GM19455 (cell line): ENCODE results near the gene STK32B.
"Not testable (repeated sequence)": the region's sequence is repeated elsewhere in the genome, so short reads cannot be mapped to it uniquely, and the experiment has no call there.

Experiments
- ATAC-seq: cut with Tn5 transposase; IDR thresholded peaks from one replicate; pipeline ENCODE4 v1.9.1; 2021; ENCODE audit not compliant: unreplicated experiment

STK32B gene

GRCh38 chr4:5200513-5200912 lies 149.2 kb downstream of the STK32B start:
- no peak for ATAC-seq

DNA sequence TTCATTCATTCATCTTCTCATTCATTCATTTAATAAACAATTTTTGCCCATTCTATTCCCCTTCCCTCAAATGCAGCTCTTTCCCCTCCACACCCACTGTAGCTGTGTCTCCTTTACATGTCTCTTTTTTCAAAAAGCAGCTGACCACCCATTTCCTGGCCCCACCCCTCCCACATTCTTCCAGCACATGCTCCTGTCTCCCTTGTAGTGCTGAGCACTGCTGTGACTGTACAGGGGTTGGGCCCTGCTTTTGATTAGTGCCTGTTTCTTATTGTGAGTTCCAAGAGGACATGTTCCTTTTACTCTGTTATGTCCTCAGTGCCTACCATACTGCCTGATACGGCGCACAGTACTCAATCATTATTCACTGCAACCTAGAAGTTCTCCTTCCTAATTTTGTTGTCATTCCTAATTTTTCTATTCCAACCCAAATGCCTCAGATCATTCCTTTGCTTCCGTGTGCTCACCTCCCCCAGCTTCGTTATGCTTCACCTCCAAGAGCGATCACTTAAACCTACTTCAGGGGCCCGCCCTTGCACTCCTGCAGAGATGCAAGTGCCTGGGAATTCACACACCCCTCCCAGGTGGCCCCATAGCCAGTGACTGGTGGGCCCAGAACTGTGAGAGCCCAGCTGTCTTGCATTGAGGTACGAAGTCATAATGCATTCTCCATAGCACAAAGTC lies 152.2 kb downstream of the STK32B start:
- no peak for ATAC-seq

- ATAC-seq, result no peak
Observed at GRCh38 chr4:5203993-5204310, 152.7 kb downstream of the STK32B start.

DNA sequence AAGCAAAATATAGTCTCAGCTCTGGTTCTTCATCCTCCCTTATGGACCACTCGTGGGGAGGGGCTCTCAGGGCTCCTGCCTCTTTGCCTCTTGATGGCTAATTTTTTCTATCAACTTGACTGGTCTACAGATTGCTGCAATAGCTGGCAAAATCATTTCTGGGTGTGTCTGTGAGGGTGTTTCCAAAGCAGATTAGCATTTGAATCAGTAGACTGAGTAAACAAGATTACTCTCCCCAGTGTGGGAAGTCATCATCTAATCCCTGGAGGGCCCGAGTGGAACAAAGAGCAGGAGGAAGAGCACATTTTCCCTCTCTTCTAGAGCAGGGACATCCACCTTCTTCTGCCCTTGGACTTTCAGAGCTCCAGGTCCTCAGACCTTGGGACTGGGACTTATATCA lies 153.5 kb downstream of the STK32B start:
- no peak for ATAC-seq

GRCh38 chr4:5206016-5206790 lies 154.9 kb downstream of the STK32B start:
- ATAC-seq, result no peak

DNA sequence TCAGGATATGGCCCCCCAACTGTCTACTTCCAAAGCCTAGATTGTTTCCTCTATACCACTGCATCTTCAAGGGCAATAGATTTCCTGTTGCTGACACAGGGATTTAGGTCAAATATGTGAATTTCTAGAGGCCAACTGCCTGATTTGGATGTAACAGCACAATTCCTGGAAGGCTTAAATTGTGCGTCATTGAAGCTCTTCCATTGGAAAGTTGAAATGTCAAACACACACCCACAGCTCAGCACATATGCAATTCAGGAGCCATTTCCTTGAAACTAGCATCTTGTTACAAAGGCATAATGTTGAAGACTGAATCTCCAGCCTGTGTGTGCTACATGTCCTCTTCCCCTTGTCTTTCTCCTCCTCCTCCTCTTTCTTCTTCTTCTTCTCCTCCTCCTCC lies 158.6 kb downstream of the STK32B start:
- no peak for ATAC-seq

DNA sequence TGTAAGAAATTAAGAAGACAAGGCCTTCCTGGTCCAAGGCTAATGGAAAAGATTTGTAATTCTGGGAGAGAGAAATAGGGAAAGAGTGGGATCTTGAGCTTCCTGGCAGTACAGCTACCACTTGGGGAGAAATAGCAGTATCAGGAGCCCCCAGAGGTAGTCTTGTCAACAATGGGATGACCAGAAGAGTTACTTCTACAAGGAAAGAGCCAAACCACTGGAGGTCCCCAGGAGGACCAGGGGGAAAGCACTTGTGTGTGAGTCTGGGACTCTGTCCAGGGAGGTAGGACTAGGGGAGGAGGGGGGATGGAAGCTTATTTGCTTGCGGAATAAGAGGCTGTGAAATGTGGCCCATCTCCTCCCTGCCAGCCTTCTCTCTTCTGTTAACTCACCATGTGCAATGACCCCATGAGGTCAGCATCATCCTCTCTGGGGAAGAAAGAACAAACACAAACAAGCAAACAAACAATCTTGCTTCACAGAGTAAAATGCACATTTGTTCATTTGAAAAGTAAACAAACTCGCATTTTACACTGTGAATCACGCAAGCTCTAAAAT lies 160.1 kb downstream of the STK32B start:
- no peak for ATAC-seq

- ATAC-seq, result no peak
Observed at GRCh38 chr4:5212255-5213013, 161.2 kb downstream of the STK32B start.

GRCh38 chr4:5213087-5213595 lies 161.9 kb downstream of the STK32B start:
- no peak for ATAC-seq

DNA sequence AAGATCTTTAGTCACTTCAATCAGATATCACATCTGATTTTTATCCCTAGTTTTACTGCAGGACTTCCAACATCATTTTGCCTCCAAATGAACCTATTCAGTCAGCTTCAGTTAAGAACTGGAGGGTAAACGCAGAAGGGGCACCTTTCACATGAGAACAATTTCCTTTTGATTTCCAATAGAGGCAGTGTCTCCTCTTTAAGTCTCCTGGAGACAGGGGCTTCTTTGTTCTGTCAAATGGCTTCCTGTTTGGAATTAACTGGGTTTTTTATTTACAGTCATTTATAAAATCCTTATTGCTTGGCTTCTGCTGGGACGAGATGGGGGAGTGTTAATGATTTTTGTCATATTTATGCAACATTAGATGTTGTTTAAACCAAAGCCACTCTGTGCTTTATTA lies 164.0 kb downstream of the STK32B start:
- ATAC-seq, result no peak

DNA sequence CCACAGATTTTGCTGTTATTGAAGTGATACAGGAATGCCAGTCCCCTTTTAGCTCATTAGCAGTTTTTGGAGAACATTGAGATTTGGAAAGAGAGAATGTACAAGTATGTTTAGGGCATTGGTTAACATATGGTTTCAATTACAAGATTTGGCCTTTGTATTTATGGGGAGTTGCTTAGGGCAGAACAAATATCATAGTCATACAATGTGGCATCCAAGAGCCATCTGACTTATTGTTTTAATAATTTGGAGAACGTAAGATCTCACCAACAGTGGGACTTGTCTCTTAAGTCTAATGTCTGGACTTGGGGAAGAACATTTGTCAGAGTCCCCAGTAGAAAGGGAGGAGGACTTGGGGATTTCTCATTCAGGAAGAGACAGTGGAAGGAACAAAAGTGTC lies 166.1 kb downstream of the STK32B start:
- no peak for ATAC-seq

DNA sequence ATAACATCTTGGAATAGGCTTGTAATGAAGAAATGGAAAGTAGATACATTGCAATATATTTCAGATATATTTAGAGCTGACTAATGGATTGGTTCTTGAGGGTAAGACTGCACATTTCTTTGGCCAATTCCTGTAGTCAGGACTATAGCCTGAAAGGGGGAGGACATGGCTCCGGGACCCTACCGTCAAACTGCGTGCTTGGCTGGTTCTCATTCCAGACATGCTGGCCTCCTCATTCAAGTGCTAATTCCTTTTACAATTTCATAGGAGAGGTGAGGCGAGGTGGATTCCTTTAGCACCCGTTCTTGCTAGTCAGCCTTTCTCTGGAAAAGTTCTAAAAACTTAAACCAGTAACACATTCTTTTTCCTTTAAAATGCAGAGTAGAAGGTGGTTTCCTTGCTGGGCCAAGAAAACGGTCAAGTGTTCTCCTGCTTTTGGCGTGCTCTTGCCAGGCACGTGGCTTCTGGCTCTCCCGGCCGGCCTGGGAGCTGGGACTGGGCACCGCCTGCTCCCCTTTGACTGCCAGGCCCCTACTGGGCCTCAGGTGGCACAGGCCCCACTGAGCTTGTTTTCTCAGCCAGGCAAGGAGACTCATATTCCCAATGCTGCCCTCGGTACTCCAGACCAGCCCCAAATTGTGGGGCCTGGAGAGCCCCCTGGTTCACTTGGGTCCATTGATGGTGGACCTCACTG lies 167.2 kb downstream of the STK32B start:
- no peak for ATAC-seq

DNA sequence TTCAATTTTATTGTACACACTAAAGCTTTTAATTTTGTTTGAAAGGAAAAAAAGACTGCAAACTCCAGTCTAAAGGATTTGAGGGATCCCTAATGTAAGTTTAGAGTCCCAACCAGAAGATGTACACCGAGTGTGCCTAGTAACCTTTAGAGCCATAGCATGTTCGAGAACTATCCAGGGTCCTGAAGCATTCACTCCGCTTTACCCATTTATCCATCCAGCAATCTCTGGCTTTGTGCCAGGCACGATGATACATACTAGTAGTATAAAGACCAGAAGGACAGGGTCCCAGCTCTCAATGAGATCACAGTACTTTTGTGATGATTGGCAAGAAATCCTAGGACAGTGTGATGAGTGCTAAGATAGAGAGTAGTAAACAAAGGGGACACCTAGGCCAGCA lies 168.7 kb downstream of the STK32B start:
- ATAC-seq, result no peak

- no peak for ATAC-seq
Observed at GRCh38 chr4:5222047-5222446, 170.8 kb downstream of the STK32B start.

GRCh38 chr4:5222951-5223350 lies 171.7 kb downstream of the STK32B start:
- no peak for ATAC-seq

DNA sequence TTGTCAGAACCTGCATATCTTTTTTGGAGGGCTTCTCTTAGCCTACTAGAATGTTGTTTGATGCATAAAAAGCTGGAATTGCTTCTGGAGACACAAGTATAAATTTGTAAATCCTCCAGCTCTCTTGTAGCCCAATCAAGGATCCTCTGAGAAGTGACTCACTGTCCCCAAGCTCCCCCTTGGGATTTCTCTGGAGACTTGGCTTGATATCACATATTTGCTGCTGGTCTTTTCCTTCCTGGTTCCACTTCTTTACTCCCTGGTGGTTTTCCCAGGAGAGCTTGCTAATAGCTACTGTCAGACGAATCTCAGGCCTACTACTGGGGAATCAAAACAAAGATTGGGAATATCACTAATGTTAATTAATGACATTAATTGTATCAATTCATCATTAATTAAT lies 173.1 kb downstream of the STK32B start:
- no peak for ATAC-seq

GRCh38 chr4:5232549-5232948 lies 181.3 kb downstream of the STK32B start:
- ATAC-seq, result no peak

GRCh38 chr4:5237086-5237660 lies 185.9 kb downstream of the STK32B start:
- no peak for ATAC-seq

- ATAC-seq, result no peak
Observed at GRCh38 chr4:5238173-5238572, 186.9 kb downstream of the STK32B start.

DNA sequence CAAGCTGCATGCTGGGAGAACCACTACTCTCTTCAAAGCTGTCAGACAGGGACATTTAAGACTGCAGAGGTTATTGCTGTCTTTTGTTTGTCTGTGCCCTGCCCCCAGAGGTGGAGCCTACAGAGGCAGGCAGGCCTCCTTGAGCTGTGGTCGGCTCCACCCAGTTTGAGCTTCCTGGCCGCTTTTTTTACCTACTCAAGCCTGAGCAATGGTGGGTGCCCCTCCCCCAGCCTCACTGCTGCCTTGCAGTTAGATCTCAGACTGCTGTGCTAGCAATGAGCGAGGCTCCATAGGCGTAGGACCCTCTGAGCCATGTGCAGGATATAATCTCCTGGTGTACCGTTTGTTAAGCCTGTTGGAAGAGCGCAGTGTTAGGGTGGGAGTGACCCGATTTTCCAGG lies 195.8 kb downstream of the STK32B start:
- not testable (repeated sequence) for ATAC-seq

DNA sequence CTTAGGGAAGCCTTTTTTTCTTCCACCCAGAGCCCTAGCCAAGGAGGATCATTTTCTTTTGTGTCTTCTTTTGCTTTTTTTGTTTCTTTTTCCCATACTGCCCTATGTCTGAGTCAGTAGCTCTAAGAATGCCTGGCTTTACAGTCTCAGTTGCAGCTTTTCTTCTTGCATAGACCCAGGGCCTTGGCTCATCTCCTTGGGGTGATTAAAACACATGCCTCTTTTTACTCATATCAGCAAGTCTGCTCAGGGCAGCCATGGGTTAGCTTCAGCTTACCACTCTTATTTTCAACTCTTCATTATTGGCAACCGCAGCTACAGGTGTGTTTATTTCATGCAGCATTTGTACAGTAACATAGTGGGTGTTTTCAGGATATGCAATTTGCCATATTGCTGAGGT lies 196.5 kb downstream of the STK32B start:
- ATAC-seq, result no peak
